Transverse colon (tissue), 3 donors: Measurements from ENCODE around the gene CACNA2D4.

Experiments
- CTCF ChIP-seq, 5 experiments: fragments of 200-600 bp in 3 of 5; fragments of 450-650 bp in 2 of 5; sonication (generic) in 3 of 5; IDR thresholded peaks; 1 replicate in 2 of 5; 2 replicates in 3 of 5; pipeline ENCODE4 v1.5.1; 2016 to 2017; ENCODE audit warnings: antibody characterized with exemption in 5 of 5, inconsistent platforms in 3 of 5, mild to moderate bottlenecking in 2 of 5, moderate library complexity in 1 of 5
- EP300 ChIP-seq: sonication (generic); formaldehyde crosslinking; IDR thresholded peaks from one replicate; pipeline ENCODE4 v1.6.1; 2017; ENCODE audit warnings: antibody characterized with exemption, low read depth
- POLR2A ChIP-seq: fragments of 450-650 bp; IDR thresholded peaks from one replicate; pipeline ENCODE4 v1.6.1; 2016; ENCODE audit warnings: antibody characterized with exemption, mild to moderate bottlenecking, moderate library complexity

- TF ChIP-seq CTCF (IDR thresholded peaks at IDR 0.05) = no peak
- no peak for TF ChIP-seq POLR2A
- no peak for TF ChIP-seq EP300
Observed at GRCh38 chr12:1815108-1815507, 103.3 kb downstream of the CACNA2D4 start.
